HCT116 (cell line): ENCODE results near the gene PPP4R2. TPM values are rescaled to one million over a fixed set of nuclear protein-coding genes. Genes with fewer than 3 reads are reported as not detected.

Experiments
- ATAC-seq: fragments of 200-7000 bp; cut with Tn5 transposase; 2 replicates; pipeline ENCODE4 v1.9.1; 2020; ENCODE audit warnings: mild to moderate bottlenecking, moderate library complexity
- BruUV-seq: library from RNA; stranded (reverse); fragments of 400-500 nt; replicated peaks from 2 replicates; lab custom pipeline; 2021; lab: Mats Ljungman, UMichigan
- CTCF ChIA-PET: fragments of 300-600 bp; sonication (Branson Sonifier 250); formaldehyde crosslinking; loops from one replicate; lab custom pipeline; 2021; ENCODE audit warnings: antibody characterized with exemption; lab: Charles Lee
- POLR2A ChIA-PET: fragments of 300-600, 350-600 bp; sonication (Branson Sonifier 250); formaldehyde crosslinking; loops from one replicate; lab custom pipeline; 2021; ENCODE audit warnings: antibody characterized with exemption; lab: Charles Lee
- RAD21 ChIA-PET, 2 experiments: fragments of 300-600 bp; sonication (Branson Sonifier 250); formaldehyde crosslinking; loops; one replicate each; lab custom pipeline; 2023; ENCODE audit warnings: low total read pairs in 2 of 2; ENCODE audit not compliant: uncharacterized antibody in 2 of 2, unreplicated experiment in 2 of 2, low non-redundant PET in 1 of 2; lab: Charles Lee
- DNase-seq: peaks from one replicate; pipeline ENCODE4 v3.0.0-alpha.2; 2010; ENCODE audit warnings: low read depth, low spot score
- H2AFZ ChIP-seq: fragments of 200-600 bp; shearing (Covaris generic), sonication (generic); 2 replicates; pipeline ENCODE4 v1.6.1; 2017; ENCODE audit warnings: low read depth, mixed run types, mixed read lengths, antibody characterized with exemption, low read length; ENCODE audit not compliant: poor library complexity, severe bottlenecking
- H3K27ac ChIP-seq: 2 replicates; pipeline ENCODE4 v1.5.1; 2012; ENCODE audit warnings: low read depth, low read length
- H3K27me3 ChIP-seq: fragments of 200-600 bp; sonication (generic); 2 replicates; pipeline ENCODE4 v1.6.1; 2016; ENCODE audit warnings: mixed run types, low read length, mixed read lengths; ENCODE audit not compliant: insufficient read depth
- H3K36me3 ChIP-seq, 2 experiments: fragments of 200-500 bp in 1 of 2; fragments of 200-600 bp in 1 of 2; sonication (Bioruptor generic) in 1 of 2; sonication (generic) in 1 of 2; 2 replicates each; pipeline versions ENCODE4 v1.5.1 to v1.6.1; 2014 to 2016; ENCODE audit warnings: low read length in 2 of 2, inconsistent platforms in 1 of 2, mixed read lengths in 1 of 2, mixed run types in 1 of 2; ENCODE audit not compliant: insufficient read depth in 2 of 2, control insufficient read depth in 1 of 2
- H3K4me1 ChIP-seq, 2 experiments: fragments of 200-600 bp in 1 of 2; sonication (generic) in 1 of 2; 2 replicates each; pipeline versions ENCODE4 v1.5.1 to v1.6.1; 2012 to 2017; ENCODE audit warnings: low read length in 2 of 2, inconsistent platforms in 1 of 2, mild to moderate bottlenecking in 1 of 2, mixed read lengths in 1 of 2, mixed run types in 1 of 2, moderate library complexity in 1 of 2; ENCODE audit not compliant: insufficient read depth in 2 of 2, control insufficient read depth in 1 of 2
- H3K4me2 ChIP-seq: fragments of 200-600 bp; sonication (generic); 2 replicates; pipeline ENCODE4 v1.6.1; 2017; ENCODE audit warnings: mixed run types, low read length, mixed read lengths
- H3K4me3 ChIP-seq, 2 experiments: fragments of 200-600 bp in 1 of 2; sonication (generic) in 1 of 2; replicated peaks in 1 of 2; 2 replicates each; pipeline ENCODE4 v1.5.1; 2011 to 2016; ENCODE audit warnings: low read length in 2 of 2, control low read depth in 1 of 2, low read depth in 1 of 2, mild to moderate bottlenecking in 1 of 2, mixed read lengths in 1 of 2, mixed run types in 1 of 2
- H3K79me2 ChIP-seq: fragments of 200-600 bp; sonication (generic); 2 replicates; pipeline ENCODE4 v1.6.1; 2017; ENCODE audit warnings: mild to moderate bottlenecking, mixed run types, low read length, moderate library complexity, mixed read lengths; ENCODE audit not compliant: insufficient read depth
- H3K9ac ChIP-seq: fragments of 200-600 bp; sonication (generic); 2 replicates; pipeline ENCODE4 v1.6.1; 2016; ENCODE audit warnings: low read length, mixed read lengths
- H3K9me2 ChIP-seq: fragments of 200-600 bp; sonication (generic), shearing (Covaris generic); 2 replicates; pipeline ENCODE4 v1.6.1; 2017; ENCODE audit warnings: mixed run types, mild to moderate bottlenecking, moderate library complexity; ENCODE audit not compliant: insufficient read depth
- H3K9me3 ChIP-seq, 2 experiments: fragments of 200-500 bp in 1 of 2; fragments of 200-600 bp in 1 of 2; sonication (Bioruptor generic) in 1 of 2; sonication (generic) in 1 of 2; 2 replicates each; pipeline ENCODE4 v1.6.1; 2014 to 2017; ENCODE audit warnings: low read length in 2 of 2, mixed read lengths in 2 of 2, inconsistent platforms in 1 of 2, low read depth in 1 of 2, mild to moderate bottlenecking in 1 of 2, mixed run types in 1 of 2, moderate library complexity in 1 of 2; ENCODE audit not compliant: control insufficient read depth in 1 of 2, insufficient read depth in 1 of 2
- H4K20me1 ChIP-seq: fragments of 200-600 bp; sonication (generic), shearing (Covaris generic); 2 replicates; pipeline ENCODE4 v1.6.1; 2017; ENCODE audit warnings: mixed run types, mild to moderate bottlenecking, moderate library complexity; ENCODE audit not compliant: insufficient read depth
- CBX3 ChIP-seq: IDR thresholded peaks from 2 replicates; pipeline ENCODE4 v1.6.1; 2012; ENCODE audit warnings: low read depth
- CEBPB ChIP-seq: IDR thresholded peaks from 2 replicates; pipeline ENCODE4 v1.6.1; 2012; ENCODE audit warnings: low read depth
- EGR1 ChIP-seq: IDR thresholded peaks from 2 replicates; pipeline ENCODE4 v1.6.1; 2012; ENCODE audit warnings: low read depth
- EZH2 ChIP-seq: fragments of 200-600 bp; sonication (generic); IDR thresholded peaks from 2 replicates; pipeline ENCODE4 v1.6.1; 2017; ENCODE audit warnings: antibody characterized with exemption, mixed run types
- FOSL1 ChIP-seq: IDR thresholded peaks from 2 replicates; pipeline ENCODE4 v1.6.1; 2012; ENCODE audit warnings: low read depth
- JUND ChIP-seq: IDR thresholded peaks from 2 replicates; pipeline ENCODE4 v1.6.1; 2012
- POLR2A ChIP-seq: IDR thresholded peaks from 2 replicates; pipeline ENCODE4 v1.7.0; 2011; ENCODE audit warnings: borderline replicate concordance; ENCODE audit not compliant: insufficient read depth, insufficient read length; ENCODE audit errors: extremely low read depth
- POLR2AphosphoS5 ChIP-seq: IDR thresholded peaks from 2 replicates; pipeline ENCODE4 v1.6.1; 2011; ENCODE audit warnings: mild to moderate bottlenecking, low read depth, low read length, moderate library complexity
- RAD21 ChIP-seq: IDR thresholded peaks from 2 replicates; pipeline ENCODE4 v1.6.1; 2012; ENCODE audit warnings: low read depth, mild to moderate bottlenecking
- SIN3A ChIP-seq: IDR thresholded peaks from 2 replicates; pipeline ENCODE4 v1.6.1; 2012; ENCODE audit warnings: low read depth
- SRF ChIP-seq: IDR thresholded peaks from 2 replicates; pipeline ENCODE4 v1.6.1; 2012; ENCODE audit warnings: low read depth
- TCF7L2 ChIP-seq: IDR thresholded peaks from 2 replicates; pipeline ENCODE4 v1.7.0; 2011; ENCODE audit warnings: borderline replicate concordance, inconsistent platforms; ENCODE audit not compliant: insufficient read depth, insufficient read length; ENCODE audit errors: extremely low read depth
- ZNF274 ChIP-seq: fragments of 200-500 bp; sonication (Bioruptor generic); IDR thresholded peaks from 2 replicates; pipeline ENCODE4 v1.6.1; 2014; ENCODE audit warnings: mild to moderate bottlenecking, low read depth, low read length, inconsistent platforms
- intact Hi-C: fragments of 100-400 bp; cut with micrococcal nuclease; formaldehyde crosslinking; loops from 2 replicates; pipeline ENCODE4 v1.10.0; 2022
- total RNA-seq: library from RNA; stranded (reverse); gene quantifications from one replicate; pipeline ENCODE4 v1.2.1, GENCODE V29; 2021; ENCODE audit not compliant: unreplicated experiment
- TF ChIP-seq, protein P1 (sequence below): IDR thresholded peaks from 2 replicates; pipeline ENCODE4 v1.6.1; 2012
- TF ChIP-seq, protein P2 (sequence below): IDR thresholded peaks from 2 replicates; pipeline ENCODE4 v1.6.1; 2012; ENCODE audit warnings: low read depth
- TF ChIP-seq, protein P3 (sequence below): IDR thresholded peaks from 2 replicates; pipeline ENCODE4 v1.6.1; 2011; ENCODE audit warnings: mild to moderate bottlenecking, low read length, moderate library complexity; ENCODE audit not compliant: insufficient replicate concordance; ENCODE audit errors: extremely low read depth

Gene PPP4R2
- total RNA-seq, 1 experiment from 2014 or later = 72.5 TPM

DNA sequence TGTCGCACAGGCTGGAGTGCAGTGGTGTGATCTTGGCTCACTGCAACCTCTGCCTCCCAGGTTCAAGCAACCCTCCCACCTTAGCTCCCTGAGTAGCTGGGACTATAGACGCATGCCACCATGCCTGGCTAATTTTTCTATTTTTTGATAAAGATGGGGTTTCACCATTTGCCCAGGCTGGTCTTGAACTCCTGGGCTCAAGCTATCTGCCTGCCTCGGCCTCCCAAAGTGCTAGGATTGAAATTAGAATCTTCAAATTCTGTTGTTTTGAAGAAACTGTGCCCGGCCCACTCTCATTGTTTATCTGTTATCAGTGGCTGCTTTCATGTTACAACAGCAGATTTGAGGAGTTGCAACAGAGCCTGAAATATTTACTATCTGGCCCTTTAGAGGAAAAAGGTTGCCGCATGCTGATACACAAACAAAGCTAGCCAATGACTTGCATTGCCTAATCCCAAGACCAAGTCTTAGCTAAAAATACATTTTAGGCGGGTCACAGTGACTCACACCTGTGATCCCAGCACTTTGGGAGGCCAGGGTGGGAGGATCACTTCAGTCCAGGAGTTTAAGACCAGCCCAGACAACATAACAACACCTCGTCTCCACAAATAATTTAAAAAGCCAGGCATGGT lies 43.2 kb upstream of the PPP4R2 start:
- POLR2A ChIA-PET = interaction anchor here (0.7 kb wide), 1 partner anchor 27 kb away, joined by 3 read pairs; no protein-coding TSS in a partner anchor
- no peak for DNase-seq
- TF ChIP-seq POLR2AphosphoS5 (no peak), CEBPB (peak; percentile 26; the same call in 1 of the 2 replicates), JUND (0 out of 2 replicates have a peak, but pooled peaks have one; percentile 11)
- Histone ChIP-seq H3K4me1 (peaks cover 11 to 31% of the 10 kb centered on the region in 2 experiments), H3K4me2 (peak overlapping the region; percentile 33), H3K9me3 (no peaks in the 10 kb centered on the region), H3K79me2 (no peaks in the 10 kb centered on the region), H3K27me3 (no peaks in the 10 kb centered on the region), H4K20me1 (no peaks in the 10 kb centered on the region), H3K4me3 (no peak overlapping the region), H3K9ac (no peak overlapping the region), H3K27ac (no peak overlapping the region), H3K9me2 (no peaks in the 10 kb centered on the region), H2AFZ (no peak overlapping the region), H3K36me3 (no peaks in the 10 kb centered on the region)
- RAD21 ChIA-PET = no interaction called here
- ATAC-seq = peak; percentile 52
- no TSS peak for BruUV-seq
- intact Hi-C loops = no loop called here
- CTCF ChIA-PET = no interaction called here

- no TSS peak for BruUV-seq
- ChIA-PET POLR2A (no interaction called here), RAD21 (no interaction called here), CTCF (no interaction called here)
- Histone ChIP-seq H2AFZ (no peak overlapping the region), H3K36me3 (no peaks in the 10 kb centered on the region), H3K4me2 (no peak overlapping the region), H3K4me1 (peaks cover 7 to 19% of the 10 kb centered on the region in 2 experiments), H3K9me2 (no peaks in the 10 kb centered on the region), H3K9me3 (no peaks in the 10 kb centered on the region), H4K20me1 (no peaks in the 10 kb centered on the region), H3K4me3 (no peak overlapping the region), H3K27ac (no peak overlapping the region), H3K79me2 (no peaks in the 10 kb centered on the region), H3K9ac (no peak overlapping the region), H3K27me3 (no peaks in the 10 kb centered on the region)
- intact Hi-C loops = no loop called here
- ATAC-seq = no peak; the same call in 1 of the 2 replicates
- DNase-seq = no peak
- no peak for TF ChIP-seq TCF7L2
- TF ChIP-seq, protein P1, sequence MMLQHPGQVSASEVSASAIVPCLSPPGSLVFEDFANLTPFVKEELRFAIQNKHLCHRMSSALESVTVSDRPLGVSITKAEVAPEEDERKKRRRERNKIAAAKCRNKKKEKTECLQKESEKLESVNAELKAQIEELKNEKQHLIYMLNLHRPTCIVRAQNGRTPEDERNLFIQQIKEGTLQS = no peak
- no peak for TF ChIP-seq CBX3
- TF ChIP-seq POLR2A = no peak
- TF ChIP-seq EZH2 = no peak
- no peak for TF ChIP-seq EGR1
- no peak for TF ChIP-seq CEBPB
- TF ChIP-seq, protein P2, sequence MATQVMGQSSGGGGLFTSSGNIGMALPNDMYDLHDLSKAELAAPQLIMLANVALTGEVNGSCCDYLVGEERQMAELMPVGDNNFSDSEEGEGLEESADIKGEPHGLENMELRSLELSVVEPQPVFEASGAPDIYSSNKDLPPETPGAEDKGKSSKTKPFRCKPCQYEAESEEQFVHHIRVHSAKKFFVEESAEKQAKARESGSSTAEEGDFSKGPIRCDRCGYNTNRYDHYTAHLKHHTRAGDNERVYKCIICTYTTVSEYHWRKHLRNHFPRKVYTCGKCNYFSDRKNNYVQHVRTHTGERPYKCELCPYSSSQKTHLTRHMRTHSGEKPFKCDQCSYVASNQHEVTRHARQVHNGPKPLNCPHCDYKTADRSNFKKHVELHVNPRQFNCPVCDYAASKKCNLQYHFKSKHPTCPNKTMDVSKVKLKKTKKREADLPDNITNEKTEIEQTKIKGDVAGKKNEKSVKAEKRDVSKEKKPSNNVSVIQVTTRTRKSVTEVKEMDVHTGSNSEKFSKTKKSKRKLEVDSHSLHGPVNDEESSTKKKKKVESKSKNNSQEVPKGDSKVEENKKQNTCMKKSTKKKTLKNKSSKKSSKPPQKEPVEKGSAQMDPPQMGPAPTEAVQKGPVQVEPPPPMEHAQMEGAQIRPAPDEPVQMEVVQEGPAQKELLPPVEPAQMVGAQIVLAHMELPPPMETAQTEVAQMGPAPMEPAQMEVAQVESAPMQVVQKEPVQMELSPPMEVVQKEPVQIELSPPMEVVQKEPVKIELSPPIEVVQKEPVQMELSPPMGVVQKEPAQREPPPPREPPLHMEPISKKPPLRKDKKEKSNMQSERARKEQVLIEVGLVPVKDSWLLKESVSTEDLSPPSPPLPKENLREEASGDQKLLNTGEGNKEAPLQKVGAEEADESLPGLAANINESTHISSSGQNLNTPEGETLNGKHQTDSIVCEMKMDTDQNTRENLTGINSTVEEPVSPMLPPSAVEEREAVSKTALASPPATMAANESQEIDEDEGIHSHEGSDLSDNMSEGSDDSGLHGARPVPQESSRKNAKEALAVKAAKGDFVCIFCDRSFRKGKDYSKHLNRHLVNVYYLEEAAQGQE = no peak
- no peak for TF ChIP-seq SIN3A
- TF ChIP-seq ZNF274 = no peak
- no peak for TF ChIP-seq POLR2AphosphoS5
- TF ChIP-seq SRF = no peak
- no peak for TF ChIP-seq RAD21
- no peak for TF ChIP-seq FOSL1
- TF ChIP-seq, protein P3, sequence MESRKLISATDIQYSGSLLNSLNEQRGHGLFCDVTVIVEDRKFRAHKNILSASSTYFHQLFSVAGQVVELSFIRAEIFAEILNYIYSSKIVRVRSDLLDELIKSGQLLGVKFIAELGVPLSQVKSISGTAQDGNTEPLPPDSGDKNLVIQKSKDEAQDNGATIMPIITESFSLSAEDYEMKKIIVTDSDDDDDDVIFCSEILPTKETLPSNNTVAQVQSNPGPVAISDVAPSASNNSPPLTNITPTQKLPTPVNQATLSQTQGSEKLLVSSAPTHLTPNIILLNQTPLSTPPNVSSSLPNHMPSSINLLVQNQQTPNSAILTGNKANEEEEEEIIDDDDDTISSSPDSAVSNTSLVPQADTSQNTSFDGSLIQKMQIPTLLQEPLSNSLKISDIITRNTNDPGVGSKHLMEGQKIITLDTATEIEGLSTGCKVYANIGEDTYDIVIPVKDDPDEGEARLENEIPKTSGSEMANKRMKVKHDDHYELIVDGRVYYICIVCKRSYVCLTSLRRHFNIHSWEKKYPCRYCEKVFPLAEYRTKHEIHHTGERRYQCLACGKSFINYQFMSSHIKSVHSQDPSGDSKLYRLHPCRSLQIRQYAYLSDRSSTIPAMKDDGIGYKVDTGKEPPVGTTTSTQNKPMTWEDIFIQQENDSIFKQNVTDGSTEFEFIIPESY = no peak
These were observed 39.3 kb upstream of the PPP4R2 start for GRCh38 chr3:72957297-72957696.
